ENCODE measurements around the gene ST6GALNAC5. TPM values are rescaled to one million over a fixed set of nuclear protein-coding genes. Genes with fewer than 3 reads are reported as not detected.

The ST6GALNAC5 gene
- total and polyA plus RNA-seq, 9 donors: 2.9 to 21.0 (median 9.9) TPM

- WGBS, 3 donors: 86 to 93% (median 86%) methylated on average over 8 of the region's 8 CpGs
These were observed 90.7 kb downstream of the ST6GALNAC5 start for GRCh38 chr1:76957961-76958360.

GRCh38 chr1:76958828-76959227, 91.5 kb downstream of the ST6GALNAC5 start:
- H3K27me3 ChIP-seq: no peaks in the 10 kb centered on the region
- 90% methylated on average over 4 of the region's 4 CpGs for WGBS, 3 donors
- no peaks in the 10 kb centered on the region for H3K4me1 ChIP-seq (ENCODE audit: insufficient read depth)
- intact Hi-C loops (cut with DNase I): no loop called here
- H3K27ac ChIP-seq: no peak overlapping the region
- TF ChIP-seq CTCF (IDR thresholded peaks at IDR 0.05) (no peak), POLR2A (IDR thresholded peaks at IDR 0.05) (no peak), EP300 (IDR thresholded peaks at IDR 0.05) (no peak)
- H3K4me3 ChIP-seq: no peak overlapping the region
- DNase-seq: no peak
- no peaks in the 10 kb centered on the region for H3K36me3 ChIP-seq
- no peaks in the 10 kb centered on the region for H3K9me3 ChIP-seq

More at GRCh38 chr1:76957961-76958360, 90.7 kb downstream of the ST6GALNAC5 start:
- TF ChIP-seq CTCF (IDR thresholded peaks at IDR 0.05) (no peak), POLR2A (IDR thresholded peaks at IDR 0.05) (no peak)
- Histone ChIP-seq H3K27me3 (no peaks in the 10 kb centered on the region), H3K4me1 (ENCODE audit: insufficient read depth) (no peaks in the 10 kb centered on the region), H3K9me3 (no peaks in the 10 kb centered on the region), H3K27ac (no peak overlapping the region), H3K36me3 (no peaks in the 10 kb centered on the region), H3K4me3 (no peak overlapping the region)
- intact Hi-C loops (cut with DNase I): no loop called here
- no peak for DNase-seq

- TF ChIP-seq POLR2A (IDR thresholded peaks at IDR 0.05) (no peak), EP300 (IDR thresholded peaks at IDR 0.05) (no peak), CTCF (IDR thresholded peaks at IDR 0.05) (no peak)
- DNase-seq: no peak
- WGBS, 3 donors: 79 to 83% (median 81%) methylated on average over 4 of the region's 4 CpGs
These were observed 92.3 kb downstream of the ST6GALNAC5 start for GRCh38 chr1:76959556-76959955.

GRCh38 chr1:76961181-76961819, 94.0 kb downstream of the ST6GALNAC5 start:
- WGBS, 3 donors: 86 to 91% (median 91%) methylated on average over 6 of the region's 6 CpGs
- Histone ChIP-seq H3K27ac (no peak overlapping the region), H3K36me3 (no peaks in the 10 kb centered on the region), H3K27me3 (no peaks in the 10 kb centered on the region), H3K9me3 (no peaks in the 10 kb centered on the region), H3K4me1 (ENCODE audit: insufficient read depth) (no peaks in the 10 kb centered on the region), H3K4me3 (no peak overlapping the region)
- intact Hi-C loops (cut with DNase I): no loop called here
- DNase-seq: no peak
- TF ChIP-seq EP300 (IDR thresholded peaks at IDR 0.05): no peak
- no peak for TF ChIP-seq CTCF (IDR thresholded peaks at IDR 0.05)
- TF ChIP-seq POLR2A (IDR thresholded peaks at IDR 0.05): no peak

More at GRCh38 chr1:76959556-76959955, 92.3 kb downstream of the ST6GALNAC5 start:
- Histone ChIP-seq H3K27ac (no peak overlapping the region), H3K27me3 (no peaks in the 10 kb centered on the region), H3K36me3 (no peaks in the 10 kb centered on the region), H3K4me3 (no peak overlapping the region), H3K9me3 (no peaks in the 10 kb centered on the region), H3K4me1 (ENCODE audit: insufficient read depth) (no peaks in the 10 kb centered on the region)
- intact Hi-C loops (cut with DNase I): no loop called here

Measured in ovary (tissue), 9 donors.